Stromal cell of bone marrow (primary cell): ENCODE data around the gene SLIT3.

Source experiments
- DNase-seq: peaks from one replicate; pipeline ENCODE4 v3.0.0-alpha.2; 2012; ENCODE audit warnings: low read depth

SLIT3 gene

GRCh38 chr5:169080448-169080911 lies 220.5 kb downstream of the SLIT3 start:
- no peak for DNase-seq

GRCh38 chr5:169079697-169080096 lies 221.2 kb downstream of the SLIT3 start:
- no peak for DNase-seq

- no peak for DNase-seq
Measured at GRCh38 chr5:169074839-169075238, 226.1 kb downstream of the SLIT3 start.

- no peak for DNase-seq
Measured at GRCh38 chr5:169072233-169072632, 228.7 kb downstream of the SLIT3 start.

GRCh38 chr5:169070413-169070812 lies 230.5 kb downstream of the SLIT3 start:
- no peak for DNase-seq

- no peak for DNase-seq
Measured at GRCh38 chr5:169067751-169068173, 233.2 kb downstream of the SLIT3 start.

- DNase-seq: no peak
Measured at GRCh38 chr5:169065400-169065799, 235.5 kb downstream of the SLIT3 start.

GRCh38 chr5:169064093-169064492 lies 236.8 kb downstream of the SLIT3 start:
- peak; percentile 13 for DNase-seq

GRCh38 chr5:169063316-169063953 lies 237.5 kb downstream of the SLIT3 start:
- DNase-seq: no peak

GRCh38 chr5:169062690-169063089 lies 238.2 kb downstream of the SLIT3 start:
- no peak for DNase-seq

GRCh38 chr5:169054506-169054905 lies 246.4 kb downstream of the SLIT3 start:
- DNase-seq: no peak

- no peak for DNase-seq
Measured at GRCh38 chr5:169052207-169052606, 248.7 kb downstream of the SLIT3 start.

GRCh38 chr5:169051351-169051750 lies 249.6 kb downstream of the SLIT3 start:
- DNase-seq: no peak

- DNase-seq: no peak
Measured at GRCh38 chr5:169050636-169051035, 250.3 kb downstream of the SLIT3 start.

GRCh38 chr5:169050146-169050571 lies 250.8 kb downstream of the SLIT3 start:
- peak; percentile 63 for DNase-seq

- DNase-seq: no peak
Measured at GRCh38 chr5:169049712-169050111, 251.2 kb downstream of the SLIT3 start.

- no peak for DNase-seq
Measured at GRCh38 chr5:169048181-169049125, 252.5 kb downstream of the SLIT3 start.

- DNase-seq: no peak
Measured at GRCh38 chr5:169044962-169045361, 256.0 kb downstream of the SLIT3 start.

- no peak for DNase-seq
Measured at GRCh38 chr5:169041180-169041579, 259.8 kb downstream of the SLIT3 start.

GRCh38 chr5:169039592-169039991 lies 261.3 kb downstream of the SLIT3 start:
- no peak for DNase-seq

GRCh38 chr5:169037466-169037865 lies 263.5 kb downstream of the SLIT3 start:
- no peak for DNase-seq

GRCh38 chr5:169036079-169036805 lies 264.7 kb downstream of the SLIT3 start:
- no peak for DNase-seq
